ENCODE data around the gene C19orf12.

The C19orf12 gene

GRCh38 chr19:29759359-29759758 lies 44.3 kb upstream of the C19orf12 start:
- TF ChIP-seq CTCF (IDR thresholded peaks at IDR 0.05; ENCODE audit: low read depth, low read length, missing control alignments): no peak
- Histone ChIP-seq H3K36me3 (replicated peaks) (no peaks in the 10 kb centered on the region), H3K4me3 (ENCODE audit: low read depth, low read length) (no peak overlapping the region), H3K27me3 (replicated peaks) (no peaks in the 10 kb centered on the region), H3K27ac (no peak overlapping the region)
- no peak for DNase-seq
- in situ Hi-C loops (cut with HindIII; ENCODE audit: low pct_ligation_motif_present, low sequenced_read_pairs): no loop called here

- Histone ChIP-seq H3K27ac (no peak overlapping the region), H3K4me3 (ENCODE audit: low read depth, low read length) (no peak overlapping the region), H3K36me3 (replicated peaks) (no peaks in the 10 kb centered on the region), H3K27me3 (replicated peaks) (no peaks in the 10 kb centered on the region)
- in situ Hi-C loops (cut with HindIII; ENCODE audit: low pct_ligation_motif_present, low sequenced_read_pairs): no loop called here
- no peak for DNase-seq
- TF ChIP-seq CTCF (IDR thresholded peaks at IDR 0.05; ENCODE audit: low read depth, low read length, missing control alignments): no peak
These were observed 43.8 kb upstream of the C19orf12 start for GRCh38 chr19:29758863-29759262.

GRCh38 chr19:29757551-29757950 lies 42.5 kb upstream of the C19orf12 start:
- no peak for TF ChIP-seq CTCF (IDR thresholded peaks at IDR 0.05; ENCODE audit: low read depth, low read length, missing control alignments)
- H3K4me3 ChIP-seq (ENCODE audit: low read depth, low read length): no peak overlapping the region
- DNase-seq: no peak
- H3K27ac ChIP-seq: no peak overlapping the region
- no peaks in the 10 kb centered on the region for H3K36me3 ChIP-seq (replicated peaks)
- no peaks in the 10 kb centered on the region for H3K27me3 ChIP-seq (replicated peaks)
- in situ Hi-C loops (cut with HindIII; ENCODE audit: low pct_ligation_motif_present, low sequenced_read_pairs): no loop called here

- H3K27ac ChIP-seq: no peak overlapping the region
- H3K27me3 ChIP-seq (replicated peaks): no peaks in the 10 kb centered on the region
- TF ChIP-seq CTCF (IDR thresholded peaks at IDR 0.05; ENCODE audit: low read depth, low read length, missing control alignments): no peak
- no peak overlapping the region for H3K4me3 ChIP-seq (ENCODE audit: low read depth, low read length)
- in situ Hi-C loops (cut with HindIII; ENCODE audit: low pct_ligation_motif_present, low sequenced_read_pairs): no loop called here
- DNase-seq: no peak
- H3K36me3 ChIP-seq (replicated peaks): no peaks in the 10 kb centered on the region
These were observed 38.9 kb upstream of the C19orf12 start for GRCh38 chr19:29753934-29754305.

GRCh38 chr19:29753190-29753933 lies 38.3 kb upstream of the C19orf12 start:
- TF ChIP-seq CTCF (IDR thresholded peaks at IDR 0.05; ENCODE audit: low read depth, low read length, missing control alignments): no peak
- DNase-seq: no peak
- H3K27me3 ChIP-seq (replicated peaks): no peaks in the 10 kb centered on the region
- in situ Hi-C loops (cut with HindIII; ENCODE audit: low pct_ligation_motif_present, low sequenced_read_pairs): no loop called here
- H3K4me3 ChIP-seq (ENCODE audit: low read depth, low read length): no peak overlapping the region
- no peak overlapping the region for H3K27ac ChIP-seq
- no peaks in the 10 kb centered on the region for H3K36me3 ChIP-seq (replicated peaks)
